ENCODE results near the gene ARSA. TPM values are rescaled to one million over a fixed set of nuclear protein-coding genes. Genes with fewer than 3 reads are reported as not detected.
A peak's percentile ranks its signal among the peaks of the same experiment; 100 is the strongest.

Gene ARSA
- total RNA-seq, 1 experiment from 2014 or later: 12.5 TPM

- no peak for DNase-seq (ENCODE audit: low read depth)
These were observed 22.8 kb downstream of the ARSA start for GRCh38 chr22:50605002-50605612.

GRCh38 chr22:50604256-50605001 is 23.5 kb downstream of the ARSA start:
- no peak for DNase-seq (ENCODE audit: low read depth)

- no peak for DNase-seq (ENCODE audit: low read depth)
These were observed 24.3 kb downstream of the ARSA start for GRCh38 chr22:50603511-50604255.

GRCh38 chr22:50602338-50602700 is 25.6 kb downstream of the ARSA start:
- DNase-seq (ENCODE audit: low read depth): no peak

GRCh38 chr22:50601669-50602337 is 26.1 kb downstream of the ARSA start:
- no peak for DNase-seq (ENCODE audit: low read depth)

GRCh38 chr22:50600967-50601668 is 26.8 kb downstream of the ARSA start:
- DNase-seq (ENCODE audit: low read depth): no peak

GRCh38 chr22:50600538-50600937 is 27.4 kb downstream of the ARSA start, which contains the start of gene MAPK8IP2:
Gene MAPK8IP2, plus strand, starts transcription at chr22:50600793. Its CDS starts 26 bp downstream, at chr22:50600819.
- DNase-seq (ENCODE audit: low read depth): no peak

- DNase-seq (ENCODE audit: low read depth): peak; percentile 60
These were observed 28.0 kb downstream of the ARSA start for GRCh38 chr22:50599816-50600455.

- DNase-seq (ENCODE audit: low read depth): no peak
These were observed 30.9 kb downstream of the ARSA start for GRCh38 chr22:50597097-50597496.

- DNase-seq (ENCODE audit: low read depth): no peak
These were observed 32.8 kb downstream of the ARSA start for GRCh38 chr22:50595189-50595588.

GRCh38 chr22:50587407-50587806 is 40.5 kb downstream of the ARSA start:
- DNase-seq (ENCODE audit: low read depth): no peak

- no peak for DNase-seq (ENCODE audit: low read depth)
These were observed 41.5 kb downstream of the ARSA start for GRCh38 chr22:50586416-50586815.

GRCh38 chr22:50585781-50586180 is 42.2 kb downstream of the ARSA start:
- DNase-seq (ENCODE audit: low read depth): no peak

GRCh38 chr22:50585238-50585637 is 42.7 kb downstream of the ARSA start:
- DNase-seq (ENCODE audit: low read depth): no peak

GRCh38 chr22:50584106-50585096 is 43.6 kb downstream of the ARSA start:
- no peak for DNase-seq (ENCODE audit: low read depth)

- DNase-seq (ENCODE audit: low read depth): no peak
These were observed 44.6 kb downstream of the ARSA start for GRCh38 chr22:50583294-50583861.

GRCh38 chr22:50582493-50583293 is 45.3 kb downstream of the ARSA start, which contains the start of gene CHKB:
Gene CHKB, minus strand, starts transcription at chr22:50582849. Its CDS starts 68 bp downstream, at chr22:50582781.
- DNase-seq (ENCODE audit: low read depth): peak; percentile 98

- no peak for DNase-seq (ENCODE audit: low read depth)
These were observed 45.9 kb downstream of the ARSA start for GRCh38 chr22:50581950-50582492.
